HG02623 (cell line): Measurements from ENCODE around the gene FHOD1.

Source experiments
- ATAC-seq: cut with Tn5 transposase; IDR thresholded peaks from one replicate; pipeline ENCODE4 v1.9.1; 2021; ENCODE audit warnings: moderate library complexity; ENCODE audit not compliant: unreplicated experiment

The FHOD1 gene

GRCh38 chr16:67193536-67193935 is 53.7 kb downstream of the FHOD1 start:
- ATAC-seq = no peak

- ATAC-seq = no peak
These were observed 54.4 kb downstream of the FHOD1 start for GRCh38 chr16:67192781-67193361.

- peak; percentile 80 for ATAC-seq
These were observed 55.1 kb downstream of the FHOD1 start, which contains the start of gene E2F4 for GRCh38 chr16:67191995-67192681. Gene E2F4, plus strand, starts transcription at chr16:67192155. Its CDS starts 73 bp downstream, at chr16:67192228.

DNA sequence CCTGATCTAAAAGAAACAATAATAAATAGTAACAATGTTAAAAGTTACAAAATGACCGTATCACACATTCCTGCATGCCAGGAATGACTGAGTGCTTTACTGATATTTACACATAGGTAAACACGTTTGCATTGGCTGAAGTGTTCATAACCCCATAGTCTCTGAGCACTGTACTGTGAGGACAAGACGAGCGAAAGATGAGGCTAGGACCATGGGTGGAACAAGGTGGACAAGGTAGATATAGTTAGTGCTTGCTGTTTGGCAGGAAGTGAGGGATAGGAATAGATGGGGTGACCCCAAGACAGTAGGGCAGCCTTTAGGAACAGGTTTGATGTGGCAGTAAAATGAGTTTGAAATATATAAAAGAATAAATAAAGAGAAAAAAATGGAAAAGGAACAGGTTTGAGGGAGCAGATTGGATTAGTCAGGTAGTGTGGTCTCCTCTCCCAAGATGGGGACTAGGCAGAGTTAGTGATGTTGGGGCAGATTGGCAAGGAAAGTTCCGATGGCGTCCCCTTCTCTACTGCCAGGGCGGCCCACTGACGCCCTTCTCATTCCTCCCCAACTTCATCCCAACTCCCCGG is 55.8 kb downstream of the FHOD1 start:
- no peak for ATAC-seq

DNA sequence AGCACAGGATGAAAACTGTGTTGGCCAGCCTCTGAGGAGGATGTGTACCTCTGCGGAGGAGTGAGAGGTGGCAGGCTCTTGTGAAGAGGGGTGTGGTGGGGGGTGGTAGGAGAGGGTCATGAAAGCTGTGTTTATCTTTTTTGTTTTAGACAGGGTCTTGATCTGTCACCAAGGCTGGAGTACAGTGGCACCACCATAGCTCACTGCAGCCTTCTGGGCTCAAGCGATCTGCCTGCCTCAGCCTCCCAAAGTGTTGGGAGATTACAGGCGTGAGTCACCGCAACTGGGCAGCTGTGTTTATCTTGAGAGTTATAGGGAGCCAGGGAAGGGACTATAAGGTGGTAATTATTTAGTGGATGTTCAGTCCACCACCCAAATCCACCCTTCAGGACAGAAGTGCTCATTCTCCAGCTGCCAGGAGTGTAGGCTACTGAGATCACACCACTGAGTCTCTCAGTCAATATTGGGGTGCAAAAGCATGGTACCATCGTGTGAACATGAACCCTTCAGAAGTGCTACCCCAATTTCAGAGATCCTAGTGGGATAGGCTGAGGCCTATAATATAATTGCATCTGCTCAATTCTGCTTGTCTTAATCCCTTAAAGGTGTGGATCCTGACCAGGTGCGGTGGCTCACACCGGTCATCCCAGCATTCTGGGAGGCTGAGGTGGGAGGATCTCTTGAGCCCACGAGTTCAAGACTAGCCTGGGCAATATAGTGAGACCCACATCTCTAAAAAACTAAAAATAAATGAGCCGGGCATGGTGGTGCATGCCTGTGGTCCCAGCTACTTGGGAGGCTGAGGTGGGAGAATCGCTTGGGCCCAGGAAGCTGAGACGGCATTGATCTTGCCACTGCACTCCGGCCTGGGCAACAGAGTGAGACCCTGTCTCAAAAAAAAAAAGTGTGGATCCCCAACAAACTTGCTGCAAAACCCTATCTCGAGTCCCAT is 56.6 kb downstream of the FHOD1 start:
- ATAC-seq = no peak

DNA sequence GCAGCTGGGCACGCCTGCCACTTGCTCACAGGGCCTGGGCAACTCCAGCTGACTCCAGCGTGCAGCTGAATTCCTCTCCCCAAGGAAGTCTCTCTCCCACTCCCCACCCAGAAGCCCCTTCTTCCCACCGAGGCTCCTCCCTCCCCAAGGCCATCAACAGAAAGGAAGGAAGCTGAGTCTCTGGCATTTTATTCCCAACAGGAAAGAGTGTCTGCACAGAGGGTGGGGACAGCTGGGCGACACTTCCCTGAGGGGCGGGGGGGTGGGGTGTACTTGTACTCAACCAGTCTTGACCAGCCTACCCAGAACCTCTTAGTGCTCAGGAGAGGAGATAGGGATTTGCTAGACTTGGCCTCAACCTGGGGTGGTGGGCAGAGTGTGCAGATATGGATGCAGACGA is 57.2 kb downstream of the FHOD1 start, which contains the start of gene EXOC3L1:
Gene EXOC3L1, minus strand, starts transcription at position 96 of the 400 bp plus-strand sequence. CDS start 460 bp downstream, outside the sequence.
- ATAC-seq = no peak

DNA sequence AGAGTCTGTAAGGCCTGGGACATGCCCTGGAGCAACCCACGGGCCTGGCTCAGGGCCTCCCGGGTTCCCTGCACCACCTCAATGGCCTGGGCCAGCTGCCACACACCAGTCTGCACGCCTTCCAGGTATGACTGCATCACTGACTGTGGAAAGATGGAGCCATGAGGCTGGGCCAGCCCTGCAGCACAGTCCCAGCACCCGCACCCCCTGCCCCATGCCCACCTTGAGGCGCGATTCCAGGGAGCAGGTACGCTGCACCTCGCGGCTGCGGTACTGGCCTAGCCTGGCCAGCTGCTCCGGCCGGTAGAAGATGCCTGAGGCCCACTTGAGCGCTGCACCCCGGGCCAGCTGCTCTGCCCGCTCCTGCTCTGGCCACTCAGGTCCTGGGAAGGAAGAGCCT is 58.5 kb downstream of the FHOD1 start:
- ATAC-seq = no peak

DNA sequence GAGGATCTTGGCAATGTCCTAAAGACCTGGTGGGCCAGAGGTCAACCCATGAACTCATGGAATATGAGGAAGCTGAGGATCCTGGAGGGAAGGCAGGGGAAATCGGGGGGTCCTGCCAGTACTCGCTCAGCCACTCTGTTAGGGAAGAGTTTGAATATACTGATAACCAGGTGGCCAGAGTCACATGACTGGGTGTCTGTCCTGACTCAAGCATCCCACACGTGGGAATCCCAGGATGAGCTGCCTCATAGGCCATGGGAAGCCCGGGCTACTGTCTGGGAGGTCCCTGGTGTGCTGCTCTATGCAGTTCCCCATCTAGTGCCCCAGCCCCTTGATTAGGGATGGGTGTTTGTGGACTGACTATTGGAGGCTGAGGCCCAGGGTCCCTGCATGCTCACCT is 59.0 kb downstream of the FHOD1 start:
- no peak for ATAC-seq

DNA sequence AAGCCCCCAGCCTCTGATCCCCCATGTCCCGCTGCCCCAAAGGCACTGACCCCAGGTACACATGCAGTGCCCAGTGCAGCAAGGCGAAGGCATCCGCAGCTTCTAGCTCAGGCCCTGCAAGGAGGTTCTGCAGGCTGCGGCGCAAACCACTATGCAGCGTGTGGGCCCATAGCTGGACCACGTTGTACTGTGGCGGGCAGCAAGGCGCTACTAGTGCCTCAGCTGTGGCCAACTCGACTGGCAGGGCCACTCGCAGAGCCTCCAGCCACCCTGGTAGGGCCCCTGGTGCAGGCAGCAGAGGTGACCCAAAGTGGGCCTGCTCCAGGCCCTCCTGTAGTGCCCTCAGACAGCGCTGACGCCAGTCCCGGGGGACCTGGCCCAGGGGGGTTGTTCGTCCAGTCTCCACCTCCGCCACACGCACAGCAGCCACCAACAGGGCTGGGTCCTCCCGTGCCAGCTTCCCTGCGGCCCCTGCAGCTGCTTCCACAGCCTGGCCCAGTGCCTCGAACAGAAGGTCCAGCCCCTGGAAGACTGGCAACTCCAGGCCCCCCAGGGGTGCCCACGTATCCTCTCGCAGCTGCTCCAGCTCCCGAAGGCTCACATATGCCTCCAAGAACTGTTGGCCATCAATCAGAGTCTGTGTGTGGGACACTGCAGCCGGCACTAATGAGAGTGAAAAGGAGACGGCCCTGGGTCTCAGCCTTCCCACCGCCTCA is 59.9 kb downstream of the FHOD1 start:
- ATAC-seq = no peak

DNA sequence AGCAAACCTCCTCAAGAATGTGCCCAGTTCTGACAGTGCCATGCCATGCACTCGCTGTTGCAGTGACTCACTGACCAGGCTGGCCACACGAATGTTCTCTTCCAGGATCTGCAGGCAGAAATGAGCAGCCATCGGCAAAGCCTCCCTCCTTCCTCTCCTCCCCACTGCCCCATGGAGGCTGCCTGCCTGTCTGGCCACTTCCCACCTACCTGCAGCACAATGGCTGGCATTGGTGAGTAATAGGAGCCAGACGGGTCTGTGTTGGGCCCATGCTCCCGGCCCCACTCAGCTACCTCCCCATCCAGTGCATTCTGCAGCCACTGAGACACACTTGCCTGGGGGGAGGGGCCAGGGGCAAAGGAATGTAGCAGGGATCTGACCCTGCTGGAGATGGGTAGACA is 60.7 kb downstream of the FHOD1 start:
- no peak for ATAC-seq

DNA sequence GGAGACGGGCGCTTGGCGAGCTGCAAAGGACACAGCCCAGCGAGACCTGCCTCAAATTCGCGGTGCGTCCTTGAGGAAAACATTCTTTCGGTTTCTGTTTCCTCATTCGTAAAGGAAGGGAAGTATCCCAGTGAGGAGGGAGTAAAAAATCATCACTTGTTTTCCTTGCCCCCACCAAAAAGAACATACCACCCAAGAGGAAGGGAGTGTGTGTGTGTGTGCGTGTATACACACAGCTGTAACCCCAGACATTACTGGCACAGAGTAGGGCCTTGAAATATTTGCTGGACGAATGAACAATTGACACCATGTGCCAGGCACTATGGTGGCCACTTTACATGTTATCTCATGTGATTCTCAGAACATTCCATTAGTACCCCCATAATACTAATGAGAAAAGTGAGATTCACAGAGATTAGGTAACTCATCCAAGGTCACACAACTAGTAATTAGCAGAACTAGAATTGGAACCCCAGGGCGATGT is 61.6 kb downstream of the FHOD1 start:
- no peak for ATAC-seq

GRCh38 chr16:67184995-67185650 is 62.2 kb downstream of the FHOD1 start:
- no peak for ATAC-seq

DNA sequence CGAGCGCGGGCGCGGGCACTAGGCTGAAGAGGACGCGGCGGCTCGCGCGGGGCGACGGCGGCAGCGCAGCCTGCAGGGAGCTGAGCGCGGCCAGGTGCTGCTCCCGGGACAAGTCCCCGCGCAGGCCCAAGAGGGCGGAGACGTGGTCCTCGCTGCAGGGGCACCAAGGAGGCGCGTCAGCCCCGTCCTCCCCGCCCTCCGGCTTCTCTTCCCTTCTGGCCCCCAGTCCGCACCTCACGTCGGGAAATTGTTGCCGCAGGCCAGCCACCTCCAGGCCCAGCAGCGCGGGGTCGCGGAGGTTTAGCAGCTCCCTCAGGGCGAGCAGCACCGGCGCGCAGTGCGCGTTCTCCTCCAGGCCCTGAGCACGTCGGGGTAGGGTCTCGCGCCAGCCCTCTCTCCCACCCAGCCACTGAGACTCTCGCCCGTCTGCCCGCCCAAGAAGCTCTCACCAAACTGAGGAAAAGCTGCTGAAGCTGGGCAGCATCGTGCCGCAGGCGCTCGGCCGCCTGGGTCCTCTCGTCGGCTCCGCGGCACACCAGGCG is 62.8 kb downstream of the FHOD1 start:
- no peak for ATAC-seq

DNA sequence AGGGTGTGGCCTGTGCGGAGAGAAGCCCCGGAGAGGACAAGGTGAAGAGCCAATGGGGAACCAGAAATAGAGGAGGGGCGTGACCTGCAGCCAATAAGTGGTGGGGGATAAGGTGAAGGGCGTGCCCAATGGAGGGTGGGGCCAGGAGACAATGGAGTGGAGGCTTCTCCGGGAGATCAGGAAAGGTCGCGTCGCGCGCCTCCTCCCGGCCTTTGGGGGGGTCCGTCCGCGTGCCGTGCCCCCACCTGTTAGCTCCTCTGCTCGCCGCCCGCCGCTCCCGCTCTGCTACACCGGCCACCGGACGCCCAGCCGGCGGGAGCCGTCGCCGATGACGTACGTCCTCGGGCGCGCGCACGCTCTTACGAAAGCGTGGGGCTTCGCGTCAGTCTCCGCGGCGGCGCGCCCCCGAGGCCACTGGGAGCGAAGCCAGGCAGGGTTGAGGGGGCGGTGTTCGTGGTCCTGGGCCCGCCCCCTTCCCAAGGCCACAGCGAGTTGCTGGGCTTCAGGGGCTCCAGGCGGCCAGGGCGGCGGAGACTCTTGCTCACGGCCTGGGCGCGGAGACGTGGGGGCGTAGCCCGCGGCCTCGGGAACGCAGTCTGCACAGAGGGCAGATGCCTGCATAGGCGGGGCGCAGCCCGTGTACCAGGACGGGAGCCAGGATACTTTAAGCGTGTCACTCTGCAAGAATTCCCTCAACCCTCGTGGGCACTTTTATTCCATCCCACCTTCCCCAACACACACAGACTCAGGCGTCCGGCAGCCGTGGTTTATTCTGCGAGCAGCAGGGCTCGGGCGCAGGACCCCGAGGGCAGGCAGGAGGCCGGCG is 63.4 kb downstream of the FHOD1 start, which contains the start of gene MATCAP1:
Gene MATCAP1, minus strand, starts transcription at position 337 of the 826 bp plus-strand sequence. CDS start 3,353 bp downstream, outside the sequence.
- peak; percentile 84 for ATAC-seq

GRCh38 chr16:67183284-67183626 is 64.0 kb downstream of the FHOD1 start:
- ATAC-seq = no peak

GRCh38 chr16:67182288-67182687 is 65.0 kb downstream of the FHOD1 start:
- no peak for ATAC-seq

DNA sequence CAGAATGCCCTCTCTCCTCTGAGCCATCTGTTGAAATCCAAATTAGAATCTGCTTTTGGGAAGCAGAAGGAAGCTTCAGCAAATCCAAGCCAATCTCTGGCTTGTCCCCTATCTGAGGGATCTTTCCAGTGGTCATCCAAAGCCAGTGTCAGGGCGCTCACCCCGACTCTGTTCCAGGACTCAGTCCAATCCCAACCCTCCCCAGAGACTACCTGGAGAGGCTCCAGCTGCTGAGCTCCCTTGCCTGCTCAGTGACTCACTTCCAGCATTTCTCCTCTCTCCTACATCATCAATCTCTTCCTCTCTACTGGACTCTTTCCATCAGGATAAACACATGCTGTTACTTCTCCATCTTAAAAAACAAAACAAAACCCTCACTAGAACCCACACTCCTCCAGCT is 65.9 kb downstream of the FHOD1 start:
- no peak for ATAC-seq

- no peak for ATAC-seq
These were observed 67.1 kb downstream of the FHOD1 start for GRCh38 chr16:67180166-67180565.
